Stromal cell of bone marrow (primary cell): ENCODE results near the gene MUC12.
"Not testable (repeated sequence)": the region's sequence is repeated elsewhere in the genome, so short reads cannot be mapped to it uniquely, and the experiment has no call there.

Experiments
- DNase-seq: peaks from one replicate; pipeline ENCODE4 v3.0.0-alpha.2; 2012; ENCODE audit warnings: low read depth

MUC12 gene, protein sequence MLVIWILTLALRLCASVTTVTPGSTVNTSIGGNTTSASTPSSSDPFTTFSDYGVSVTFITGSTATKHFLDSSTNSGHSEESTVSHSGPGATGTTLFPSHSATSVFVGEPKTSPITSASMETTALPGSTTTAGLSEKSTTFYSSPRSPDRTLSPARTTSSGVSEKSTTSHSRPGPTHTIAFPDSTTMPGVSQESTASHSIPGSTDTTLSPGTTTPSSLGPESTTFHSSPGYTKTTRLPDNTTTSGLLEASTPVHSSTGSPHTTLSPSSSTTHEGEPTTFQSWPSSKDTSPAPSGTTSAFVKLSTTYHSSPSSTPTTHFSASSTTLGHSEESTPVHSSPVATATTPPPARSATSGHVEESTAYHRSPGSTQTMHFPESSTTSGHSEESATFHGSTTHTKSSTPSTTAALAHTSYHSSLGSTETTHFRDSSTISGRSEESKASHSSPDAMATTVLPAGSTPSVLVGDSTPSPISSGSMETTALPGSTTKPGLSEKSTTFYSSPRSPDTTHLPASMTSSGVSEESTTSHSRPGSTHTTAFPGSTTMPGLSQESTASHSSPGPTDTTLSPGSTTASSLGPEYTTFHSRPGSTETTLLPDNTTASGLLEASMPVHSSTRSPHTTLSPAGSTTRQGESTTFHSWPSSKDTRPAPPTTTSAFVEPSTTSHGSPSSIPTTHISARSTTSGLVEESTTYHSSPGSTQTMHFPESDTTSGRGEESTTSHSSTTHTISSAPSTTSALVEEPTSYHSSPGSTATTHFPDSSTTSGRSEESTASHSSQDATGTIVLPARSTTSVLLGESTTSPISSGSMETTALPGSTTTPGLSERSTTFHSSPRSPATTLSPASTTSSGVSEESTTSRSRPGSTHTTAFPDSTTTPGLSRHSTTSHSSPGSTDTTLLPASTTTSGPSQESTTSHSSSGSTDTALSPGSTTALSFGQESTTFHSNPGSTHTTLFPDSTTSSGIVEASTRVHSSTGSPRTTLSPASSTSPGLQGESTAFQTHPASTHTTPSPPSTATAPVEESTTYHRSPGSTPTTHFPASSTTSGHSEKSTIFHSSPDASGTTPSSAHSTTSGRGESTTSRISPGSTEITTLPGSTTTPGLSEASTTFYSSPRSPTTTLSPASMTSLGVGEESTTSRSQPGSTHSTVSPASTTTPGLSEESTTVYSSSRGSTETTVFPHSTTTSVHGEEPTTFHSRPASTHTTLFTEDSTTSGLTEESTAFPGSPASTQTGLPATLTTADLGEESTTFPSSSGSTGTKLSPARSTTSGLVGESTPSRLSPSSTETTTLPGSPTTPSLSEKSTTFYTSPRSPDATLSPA (N-terminal part only)

DNA sequence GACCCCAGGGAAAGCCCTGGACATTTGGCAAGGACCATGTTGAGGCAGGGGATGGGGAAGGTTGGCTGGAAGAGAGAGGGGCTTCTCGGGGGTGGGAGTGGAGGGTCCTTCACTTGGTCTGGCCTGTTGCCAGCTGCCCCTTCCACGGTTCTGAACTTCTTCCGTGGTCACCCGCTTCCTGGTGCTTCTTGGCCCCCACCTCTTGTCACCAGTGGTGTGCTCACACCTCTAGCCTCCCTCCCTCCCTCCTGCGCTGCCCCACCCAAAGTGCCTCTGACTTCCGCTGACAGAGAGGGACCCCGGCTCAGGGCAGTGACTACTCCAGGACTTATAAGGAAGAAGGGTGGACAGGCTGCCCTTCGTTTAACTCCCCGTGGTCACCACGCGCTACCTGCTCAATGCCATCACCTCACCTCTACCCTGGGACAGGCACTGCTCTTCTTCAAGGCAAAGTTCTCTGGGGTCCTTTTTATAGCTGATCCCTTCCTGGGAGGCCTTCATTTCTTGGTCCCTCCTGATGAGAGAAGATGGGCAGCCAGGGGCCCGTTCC lies at the start of gene MUC12:
TSS of gene MUC12 (plus strand) at position 500 of the 550 bp plus-strand sequence. CDS start 58 bp downstream, outside the sequence.
- no peak for DNase-seq

DNA sequence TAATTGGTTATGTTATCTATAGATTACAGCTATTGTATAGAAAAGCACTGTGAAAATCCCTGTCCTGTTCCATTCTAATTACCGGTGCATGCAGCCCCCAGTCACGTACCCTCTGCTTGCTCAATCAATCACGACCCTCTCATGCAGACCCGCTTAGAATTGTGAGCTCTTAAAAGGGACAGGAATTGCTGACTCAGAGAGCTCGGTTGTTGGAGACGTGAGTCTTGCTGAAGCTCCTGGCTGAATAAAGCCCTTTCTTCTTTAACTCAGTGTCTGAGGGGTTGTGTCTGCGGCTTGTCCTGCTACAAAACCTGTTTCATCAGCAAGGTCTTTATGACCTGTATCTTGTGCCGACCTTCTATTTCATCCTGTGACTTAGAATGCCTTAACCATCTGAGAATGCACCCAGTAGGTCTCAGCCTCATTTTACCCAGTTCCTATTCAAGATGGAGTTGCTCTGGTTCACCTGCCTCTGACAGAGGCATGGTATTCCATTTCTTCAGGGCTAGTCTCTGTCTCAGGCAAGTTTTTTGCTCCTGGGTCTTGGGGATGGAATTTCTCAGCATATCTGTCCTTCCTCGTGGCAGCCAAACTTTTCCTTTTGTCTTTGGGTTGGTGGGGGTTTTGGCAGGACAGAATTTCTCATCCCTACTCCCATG lies 49.5 kb upstream of the MUC12 start:
- DNase-seq: not testable (repeated sequence)

DNA sequence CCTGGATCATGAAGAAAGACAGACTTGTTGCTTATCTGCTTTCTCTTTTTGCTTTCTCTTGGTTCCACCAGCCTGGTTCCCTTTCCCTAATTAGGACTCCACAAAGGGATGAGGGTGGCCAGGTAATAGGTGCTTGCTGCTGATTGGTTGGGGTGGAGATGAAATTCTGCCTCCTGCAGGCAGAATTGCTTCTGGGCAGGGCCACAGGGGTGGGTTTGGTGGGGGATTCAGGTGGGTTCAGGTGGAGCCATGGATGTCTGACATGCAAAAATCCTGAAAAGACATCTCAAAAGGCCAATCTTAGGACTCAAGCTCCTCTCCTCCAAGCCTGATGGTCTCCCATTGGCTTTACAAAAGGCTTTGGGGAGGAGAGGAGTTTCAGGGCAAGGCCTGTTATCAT lies 48.3 kb upstream of the MUC12 start:
- DNase-seq: no peak

DNA sequence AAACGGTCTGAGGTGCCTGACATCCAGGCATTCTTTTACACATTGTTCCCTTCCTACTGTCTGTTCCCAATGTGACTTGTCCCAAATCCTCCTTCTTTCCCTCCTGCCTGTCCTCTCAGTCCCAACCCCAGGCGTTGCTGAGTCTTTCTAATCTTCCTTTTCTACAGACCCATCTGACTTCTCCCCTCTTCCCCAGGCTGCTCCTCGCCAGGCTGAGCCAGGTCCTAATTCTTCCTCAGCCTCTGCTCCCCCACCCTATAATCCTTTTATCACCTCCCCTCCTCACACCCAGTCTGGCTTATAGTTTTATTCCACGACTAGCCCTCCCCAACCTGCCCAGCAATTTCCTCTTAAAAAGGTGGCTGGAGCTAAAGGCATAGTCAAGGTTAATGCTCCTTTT lies 45.7 kb upstream of the MUC12 start:
- not testable (repeated sequence) for DNase-seq

DNA sequence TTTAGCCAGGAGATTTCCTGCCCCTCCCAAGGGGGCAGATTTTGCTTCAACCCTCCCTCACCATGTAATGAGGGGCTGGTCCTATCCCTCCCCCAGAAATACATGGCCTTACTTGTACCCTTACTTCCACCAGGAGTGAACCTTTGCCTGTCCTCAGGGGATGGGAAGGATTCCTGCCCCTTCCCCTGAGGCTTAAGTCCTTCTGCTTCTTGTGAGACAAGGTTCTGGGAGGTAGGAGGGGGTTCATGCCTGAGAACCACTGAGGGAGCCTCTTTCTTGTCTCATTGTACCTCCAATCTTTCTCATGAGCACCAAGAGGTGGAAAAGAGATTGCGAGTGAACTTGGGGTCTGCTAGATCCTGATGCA lies 39.6 kb upstream of the MUC12 start:
- DNase-seq: no peak

DNA sequence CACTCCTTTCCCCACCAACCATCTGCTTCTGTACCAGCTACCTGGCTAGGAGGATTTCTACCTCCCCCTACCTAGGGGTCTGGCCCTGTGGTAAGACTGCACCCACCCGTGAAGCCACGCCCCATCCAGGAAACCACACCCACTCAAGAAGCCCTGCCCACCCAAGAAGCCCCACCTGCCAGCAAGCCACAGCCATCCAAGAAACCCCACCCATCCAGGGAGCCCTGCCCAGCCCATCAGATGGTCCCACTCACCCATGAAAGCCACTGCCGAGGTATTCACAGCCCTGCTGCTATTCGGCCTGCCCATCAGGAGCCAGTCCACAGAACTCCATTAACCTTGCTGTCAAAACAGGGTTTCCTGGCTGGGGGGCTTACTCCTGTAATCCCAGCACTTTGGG lies 35.6 kb upstream of the MUC12 start:
- no peak for DNase-seq

DNA sequence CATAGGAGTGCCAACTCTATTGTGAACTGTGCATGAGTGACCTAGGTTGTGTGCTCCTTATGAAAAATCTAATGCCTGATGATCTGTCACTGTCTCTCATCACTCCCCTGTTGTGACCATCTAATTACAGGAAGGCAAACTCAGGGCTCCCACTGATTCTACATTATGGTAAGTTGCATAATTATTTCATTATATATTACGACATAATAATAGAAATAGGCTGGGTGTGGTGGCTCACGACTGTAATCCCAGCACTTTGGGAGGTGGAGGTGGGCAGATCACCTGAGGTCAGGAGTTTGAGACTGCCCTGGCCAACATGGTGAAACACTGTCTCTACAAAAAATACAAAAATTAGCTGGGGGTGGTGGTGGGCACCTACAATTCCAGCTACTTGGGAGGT lies 34.0 kb upstream of the MUC12 start:
- not testable (repeated sequence) for DNase-seq

DNA sequence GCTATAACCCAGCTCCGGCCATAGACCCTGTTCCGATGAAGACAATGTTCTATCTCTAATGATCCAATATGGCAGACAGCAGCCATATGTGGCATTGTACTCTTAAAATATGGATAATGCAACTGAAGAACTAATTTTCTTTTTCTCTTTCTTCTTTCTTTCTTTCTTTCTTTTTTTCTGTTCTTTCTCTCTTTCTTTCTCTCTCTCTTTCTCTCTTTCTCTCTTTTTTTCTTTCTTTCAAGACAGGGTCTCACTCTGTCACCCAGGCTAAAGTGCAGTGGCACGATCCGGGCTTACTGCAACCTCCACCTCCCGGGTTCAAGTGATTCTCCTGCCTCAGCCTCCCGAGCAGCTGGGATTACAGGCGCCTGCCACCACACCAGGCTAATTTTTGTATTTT lies 33.2 kb upstream of the MUC12 start:
- not testable (repeated sequence) for DNase-seq

DNA sequence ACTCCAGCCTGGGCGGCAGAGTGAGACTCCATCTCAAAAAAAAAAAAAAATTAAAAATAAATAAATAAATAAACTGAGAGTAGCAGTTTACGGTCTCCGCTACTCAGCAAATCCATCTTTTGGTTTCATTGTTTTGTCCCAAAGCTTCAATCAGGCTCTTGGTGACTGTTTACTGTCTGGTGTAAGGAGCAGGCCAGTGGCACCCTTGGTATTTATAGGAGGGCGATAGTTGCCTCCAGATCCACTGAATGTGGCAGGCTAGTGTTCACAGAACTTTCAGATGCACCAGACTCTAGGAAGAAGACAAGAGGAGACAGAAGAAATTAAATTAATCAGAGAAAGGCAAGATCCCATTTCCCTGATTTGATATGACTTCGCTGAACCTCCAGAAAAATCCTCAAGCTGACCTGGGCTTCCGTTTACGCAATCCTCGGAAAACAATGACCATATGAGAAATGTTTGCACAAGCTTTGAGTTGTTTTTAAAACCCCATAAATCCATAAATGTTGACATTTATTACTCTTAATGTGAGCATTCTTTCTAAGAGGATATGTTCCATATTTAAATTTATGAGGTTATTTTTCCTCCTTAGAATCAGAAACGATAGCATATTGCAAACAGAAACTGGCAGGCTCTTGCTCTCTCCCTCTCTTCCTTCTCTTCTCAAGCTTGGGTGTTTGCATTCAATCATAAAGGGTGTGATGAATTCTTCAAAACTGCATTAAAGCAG lies 27.2 kb upstream of the MUC12 start:
- DNase-seq: no peak

DNA sequence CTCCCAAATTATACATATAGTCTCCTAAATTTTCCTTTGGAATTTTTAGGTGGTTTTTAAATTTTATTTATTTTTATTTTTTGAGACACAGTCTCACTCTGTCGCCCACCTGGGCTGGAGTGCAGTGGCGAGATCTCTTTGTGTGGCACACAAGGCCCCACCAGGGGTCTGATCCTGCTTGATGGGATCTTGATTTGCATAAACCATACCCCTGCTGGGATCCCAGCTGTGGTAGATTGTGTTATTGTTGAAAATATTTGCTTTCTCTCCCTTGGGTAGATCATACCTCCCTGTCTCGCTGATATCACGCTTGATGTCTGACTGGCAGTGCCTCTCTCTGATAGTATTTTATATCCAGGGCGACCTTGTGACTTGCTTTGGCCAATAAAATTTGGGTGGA lies 25.7 kb upstream of the MUC12 start:
- DNase-seq: no peak

DNA sequence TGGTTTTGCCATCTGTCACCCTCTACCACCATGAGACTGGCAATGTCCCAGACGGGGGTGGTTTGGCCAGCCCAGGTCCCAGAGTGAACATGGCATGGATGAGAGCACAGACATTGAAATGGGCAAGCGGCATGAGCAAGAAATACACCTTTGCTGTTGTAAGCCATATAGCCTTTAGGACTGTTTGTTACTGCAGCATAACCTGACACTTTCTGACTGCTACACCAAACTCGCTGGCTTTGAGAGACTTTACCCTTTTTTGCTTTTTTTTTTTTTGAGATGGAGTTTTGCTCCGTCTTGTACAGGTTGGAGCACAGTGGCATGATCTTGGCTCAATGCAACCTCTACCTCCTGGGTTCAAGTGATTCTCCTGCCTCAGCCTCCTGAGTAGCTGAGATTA lies 25.2 kb upstream of the MUC12 start:
- no peak for DNase-seq

DNA sequence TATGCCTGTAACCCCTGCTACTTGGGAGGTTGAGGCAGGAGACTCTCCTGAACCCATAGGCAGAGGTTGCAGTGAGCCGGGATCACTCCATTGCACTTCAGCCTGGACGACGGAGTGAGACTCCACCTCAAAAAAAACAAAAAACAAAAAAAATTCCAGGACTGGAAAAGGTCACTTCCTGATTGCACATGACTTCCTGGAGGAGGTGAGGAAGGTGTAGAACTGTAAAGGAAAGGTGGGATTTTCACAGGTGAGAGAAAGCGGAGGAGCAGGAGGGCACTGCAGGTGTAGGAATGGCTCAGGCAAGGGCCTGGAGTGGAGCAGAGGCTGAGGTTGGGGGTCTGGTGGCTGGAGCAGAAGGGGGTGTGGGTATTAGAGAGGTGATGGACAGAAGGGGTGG lies 23.3 kb upstream of the MUC12 start:
- no peak for DNase-seq

DNA sequence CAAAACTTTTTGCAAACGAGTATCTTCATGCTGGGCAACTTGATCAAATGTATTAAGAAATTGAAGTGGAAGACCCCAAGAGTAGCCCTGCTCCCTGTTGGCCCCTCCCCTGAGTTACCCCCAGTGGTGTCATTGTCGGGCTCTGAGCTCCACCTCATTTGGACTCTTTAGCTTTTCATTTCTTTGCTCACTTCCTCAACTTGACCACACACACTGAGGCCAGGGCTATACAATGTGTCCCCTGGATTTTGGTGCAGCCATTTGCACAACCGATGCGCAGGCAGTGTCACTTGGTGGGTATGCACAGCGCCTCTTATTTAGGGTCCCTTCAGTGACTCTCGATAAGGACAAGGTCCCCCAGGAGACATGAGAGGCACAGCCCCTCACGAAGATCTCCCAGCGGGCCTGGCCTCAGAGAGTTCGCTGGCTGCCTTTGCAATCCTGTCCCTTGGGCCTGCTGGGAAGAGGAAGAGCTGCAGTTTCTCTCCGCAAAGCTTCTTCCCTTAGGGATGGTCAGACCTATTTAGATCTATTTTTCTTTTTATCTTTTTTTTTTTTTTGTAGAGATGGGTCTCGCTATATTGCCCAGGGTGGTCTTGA lies 22.5 kb upstream of the MUC12 start:
- no peak for DNase-seq

DNA sequence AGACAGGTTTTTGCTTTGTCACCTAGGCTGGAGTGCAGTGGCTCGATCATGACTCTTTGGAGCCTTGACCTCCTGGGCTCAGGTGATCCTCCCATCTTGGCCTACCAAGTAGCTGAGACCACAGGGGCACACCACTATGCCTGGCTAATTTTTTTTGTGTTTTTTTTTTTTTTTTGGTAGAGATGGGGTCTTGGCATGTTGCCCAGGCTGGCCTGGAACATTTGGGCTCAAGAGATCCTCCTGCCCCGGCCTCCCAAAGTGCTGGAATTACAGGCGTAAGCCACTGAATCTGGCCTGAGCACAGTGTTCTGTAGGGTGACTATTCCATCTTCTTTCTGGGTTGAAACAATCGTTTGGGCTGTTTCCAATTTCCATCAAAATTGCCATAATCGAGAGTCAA lies 21.6 kb upstream of the MUC12 start:
- DNase-seq: no peak

DNA sequence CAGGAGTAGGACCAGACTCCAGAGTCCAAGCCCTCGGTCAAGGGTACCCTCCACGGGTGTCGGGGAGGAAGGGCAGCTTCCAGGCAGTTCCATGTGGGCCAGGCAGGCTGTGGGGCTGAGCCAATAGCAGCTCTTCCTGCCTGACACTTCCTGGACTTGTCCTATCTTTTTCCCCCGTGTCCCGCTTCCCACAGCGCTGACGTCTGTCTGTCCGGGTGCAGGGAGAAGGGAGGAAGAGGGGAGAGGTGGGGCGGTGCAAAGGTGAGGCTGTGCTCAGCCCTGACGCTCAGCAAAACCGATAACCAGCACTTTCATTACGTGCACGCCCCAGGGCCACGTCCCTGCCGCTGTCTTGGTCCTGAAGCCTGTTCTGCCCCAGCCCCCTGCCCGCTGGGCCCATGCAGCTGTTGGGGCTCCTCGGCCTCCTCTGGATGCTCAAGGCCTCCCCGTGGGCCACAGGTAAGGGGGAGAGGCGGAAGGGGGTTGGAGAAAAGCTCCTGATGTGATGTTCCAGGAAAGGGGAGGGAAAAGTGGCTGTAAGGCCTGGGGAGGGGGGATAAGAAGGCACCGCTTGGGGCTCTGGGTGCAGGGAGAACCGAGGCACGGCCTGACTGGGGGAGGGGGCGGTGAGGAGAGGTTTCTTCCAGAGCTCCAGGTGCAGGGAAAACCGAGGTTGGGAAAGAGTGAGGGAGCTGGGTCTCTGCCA lies 20.0 kb upstream of the MUC12 start, which contains the start of gene MUC3A:
TSS of gene MUC3A (plus strand) at position 308 of the 706 bp plus-strand sequence. CDS start at position 399, 91 bp downstream.
- DNase-seq: no peak

DNA sequence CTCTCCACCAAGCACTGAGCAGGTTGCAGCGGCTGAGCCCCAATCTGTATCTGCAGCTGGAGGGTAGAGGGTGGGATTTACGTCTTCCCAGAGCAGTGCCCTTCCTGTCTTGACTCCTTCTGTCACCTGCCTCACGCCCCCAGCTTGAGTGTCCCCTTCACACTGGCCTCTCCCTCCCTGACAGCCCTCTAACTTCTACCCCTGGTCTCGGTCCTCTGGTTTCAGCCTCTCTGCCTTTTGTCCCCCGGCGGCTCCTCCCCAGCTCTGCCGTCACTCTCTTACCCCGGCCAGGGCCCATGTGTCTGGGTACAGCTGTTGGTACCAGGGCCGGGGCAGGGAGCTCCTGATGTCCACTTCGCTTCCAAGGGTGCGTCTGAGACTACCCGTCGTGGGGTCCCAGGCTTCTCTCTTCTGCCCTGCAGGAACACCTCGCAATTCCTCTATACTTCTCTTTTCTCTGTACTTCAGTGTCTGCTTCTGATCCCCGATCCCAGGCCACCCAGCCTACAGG lies 19.4 kb upstream of the MUC12 start:
- DNase-seq: no peak

DNA sequence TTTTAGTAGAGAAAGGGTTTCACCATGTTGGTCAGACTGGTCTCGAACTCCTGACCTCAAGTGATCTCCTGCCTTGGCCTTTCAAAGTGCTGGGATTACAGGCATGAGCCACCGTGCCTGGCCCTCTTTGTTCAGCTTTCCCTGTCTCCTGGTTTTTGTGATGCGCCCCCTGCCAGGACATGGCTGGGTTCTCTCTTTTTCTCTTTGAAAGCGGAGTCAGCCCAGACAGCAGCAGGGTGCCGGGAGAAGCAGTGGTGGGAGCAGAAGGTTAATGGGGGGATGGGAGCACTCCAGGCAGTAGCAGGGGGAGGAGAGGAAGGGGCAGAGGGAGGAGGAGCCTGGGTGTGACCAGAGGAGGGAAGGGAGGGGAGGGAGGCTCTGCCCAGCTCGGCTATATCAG lies 18.2 kb upstream of the MUC12 start:
- DNase-seq: no peak

DNA sequence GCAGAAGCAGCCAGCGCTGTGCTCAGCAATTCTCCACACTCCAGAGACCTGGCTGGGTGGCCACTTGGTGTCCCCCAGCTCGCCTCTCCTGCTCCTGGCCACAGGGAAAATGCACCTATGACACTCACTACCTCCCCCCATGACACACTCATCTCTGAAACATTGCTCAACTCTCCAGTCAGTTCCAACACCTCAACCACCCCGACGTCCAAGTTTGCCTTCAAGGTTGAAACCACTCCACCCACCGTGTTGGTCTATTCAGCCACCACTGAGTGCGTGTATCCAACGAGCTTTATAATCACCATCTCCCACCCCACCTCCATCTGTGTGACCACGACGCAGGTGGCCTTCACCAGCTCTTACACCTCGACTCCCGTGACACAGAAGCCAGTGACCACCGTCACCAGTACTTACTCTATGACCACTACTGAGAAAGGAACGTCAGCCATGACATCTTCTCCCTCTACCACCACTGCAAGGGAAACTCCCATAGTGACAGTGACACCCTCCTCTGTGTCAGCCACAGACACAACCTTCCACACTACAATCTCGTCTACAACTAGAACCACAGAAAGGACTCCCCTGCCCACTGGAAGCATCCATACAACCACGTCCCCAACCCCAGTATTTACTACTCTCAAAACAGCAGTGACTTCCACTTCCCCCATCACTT lies 17.3 kb upstream of the MUC12 start:
- DNase-seq: no peak

DNA sequence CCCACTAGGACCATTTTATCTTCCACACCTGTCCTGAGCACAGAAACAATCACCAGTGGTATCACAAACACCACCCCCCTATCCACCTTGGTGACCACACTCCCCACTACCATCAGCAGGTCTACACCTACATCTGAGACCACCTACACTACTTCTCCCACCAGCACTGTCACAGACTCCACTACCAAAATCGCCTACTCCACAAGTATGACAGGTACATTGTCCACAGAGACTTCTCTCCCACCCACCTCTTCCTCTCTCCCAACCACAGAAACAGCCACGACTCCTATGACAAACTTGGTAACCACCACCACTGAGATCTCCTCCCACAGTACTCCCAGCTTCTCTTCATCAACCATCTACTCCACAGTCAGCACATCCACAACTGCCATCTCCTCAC lies 16.7 kb upstream of the MUC12 start:
- DNase-seq: no peak
